OCI-LY3 (cell line): ENCODE data around the gene GSTT2.

Source experiments
- CTCF ChIP-seq: fragments of 200-600, 300-600 bp; sonication (generic); IDR thresholded peaks from 2 replicates; pipeline ENCODE4 v1.5.1; 2014; ENCODE audit warnings: antibody characterized with exemption, low read length, low read depth
- EZH2phosphoT487 ChIP-seq: fragments of 200-600 bp; shearing (Covaris generic); IDR thresholded peaks from 2 replicates; pipeline ENCODE4 v1.6.1; 2018; ENCODE audit warnings: antibody characterized with exemption, mixed run types, low read depth

GRCh38 chr22:24008381-24009226 is 28.7 kb downstream of the GSTT2 start:
- no peak for TF ChIP-seq CTCF
- no peak for TF ChIP-seq EZH2phosphoT487
